C4-2B (cell line): ENCODE measurements around the gene NPEPL1.

ENCODE experiments used
- CTCF ChIP-seq: fragments of 450-650 bp; conservative IDR thresholded peaks from 2 replicates; pipeline ENCODE4 v1.5.1; 2017; ENCODE audit warnings: mild to moderate bottlenecking
- ZFX ChIP-seq: fragments of 450-650 bp; IDR thresholded peaks from 2 replicates; pipeline ENCODE4 v1.6.1; 2017

DNA sequence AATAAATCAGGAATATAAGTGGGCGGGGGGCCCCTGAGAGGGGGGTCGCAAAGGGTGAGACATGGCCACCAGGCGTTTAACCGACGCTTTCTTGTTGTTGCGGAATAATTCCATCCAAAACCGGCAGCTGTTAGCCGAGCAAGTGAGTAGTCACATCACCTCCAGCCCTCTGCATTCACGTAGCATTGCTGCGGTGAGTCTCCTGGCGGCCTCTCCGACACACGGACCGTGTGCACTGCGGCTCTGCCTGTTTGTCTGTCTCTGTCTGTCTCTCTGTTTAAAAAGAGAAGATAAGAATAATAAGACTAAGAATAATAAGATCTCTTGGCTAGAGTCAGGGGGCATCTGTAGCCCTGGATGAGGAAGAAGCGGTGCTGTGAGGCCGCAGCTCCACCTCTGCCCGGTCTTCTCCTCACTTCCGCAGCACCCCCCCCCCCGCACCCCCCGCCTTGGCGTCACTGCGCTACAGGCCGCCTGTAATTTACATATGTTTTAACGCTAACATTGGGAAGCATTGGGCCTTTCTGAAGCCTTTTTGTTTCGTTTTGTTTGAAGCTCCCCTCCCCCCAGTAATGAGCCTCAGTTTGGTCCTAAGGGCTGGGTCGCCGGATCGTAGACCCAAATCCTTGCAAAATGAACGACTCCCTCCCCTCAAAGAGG lies 40.5 kb upstream of the NPEPL1 start:
- TF ChIP-seq CTCF (no peak), ZFX (no peak)
